B cell (primary cell): ENCODE results near the gene HSD17B4.

Experiments
- EZH2 ChIP-seq: IDR thresholded peaks from 2 replicates; pipeline ENCODE4 v1.6.1; 2012; ENCODE audit warnings: borderline replicate concordance, low read depth, mild to moderate bottlenecking, moderate library complexity, low read length; ENCODE audit not compliant: insufficient read depth, poor library complexity, severe bottlenecking
- TF ChIP-seq, protein P1 (sequence below): fragments of 200-600 bp; IDR thresholded peaks from one replicate; pipeline ENCODE4 v1.8.0; 2022; ENCODE audit warnings: antibody characterized with exemption, mild to moderate bottlenecking

DNA sequence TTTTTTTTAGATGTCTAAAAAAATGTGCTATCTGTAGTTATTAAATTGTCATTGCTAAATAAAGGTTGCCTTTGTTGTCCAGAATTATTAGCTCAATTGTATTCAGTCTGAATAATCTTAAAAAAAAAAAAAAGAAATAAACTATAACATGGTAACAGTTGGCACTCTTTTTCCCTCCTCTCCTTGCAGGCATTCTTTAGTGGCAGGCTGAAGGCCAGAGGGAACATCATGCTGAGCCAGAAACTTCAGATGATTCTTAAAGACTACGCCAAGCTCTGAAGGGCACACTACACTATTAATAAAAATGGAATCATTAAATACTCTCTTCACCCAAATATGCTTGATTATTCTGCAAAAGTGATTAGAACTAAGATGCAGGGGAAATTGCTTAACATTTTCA lies 89.4 kb downstream of the HSD17B4 start:
- TF ChIP-seq, protein P1, sequence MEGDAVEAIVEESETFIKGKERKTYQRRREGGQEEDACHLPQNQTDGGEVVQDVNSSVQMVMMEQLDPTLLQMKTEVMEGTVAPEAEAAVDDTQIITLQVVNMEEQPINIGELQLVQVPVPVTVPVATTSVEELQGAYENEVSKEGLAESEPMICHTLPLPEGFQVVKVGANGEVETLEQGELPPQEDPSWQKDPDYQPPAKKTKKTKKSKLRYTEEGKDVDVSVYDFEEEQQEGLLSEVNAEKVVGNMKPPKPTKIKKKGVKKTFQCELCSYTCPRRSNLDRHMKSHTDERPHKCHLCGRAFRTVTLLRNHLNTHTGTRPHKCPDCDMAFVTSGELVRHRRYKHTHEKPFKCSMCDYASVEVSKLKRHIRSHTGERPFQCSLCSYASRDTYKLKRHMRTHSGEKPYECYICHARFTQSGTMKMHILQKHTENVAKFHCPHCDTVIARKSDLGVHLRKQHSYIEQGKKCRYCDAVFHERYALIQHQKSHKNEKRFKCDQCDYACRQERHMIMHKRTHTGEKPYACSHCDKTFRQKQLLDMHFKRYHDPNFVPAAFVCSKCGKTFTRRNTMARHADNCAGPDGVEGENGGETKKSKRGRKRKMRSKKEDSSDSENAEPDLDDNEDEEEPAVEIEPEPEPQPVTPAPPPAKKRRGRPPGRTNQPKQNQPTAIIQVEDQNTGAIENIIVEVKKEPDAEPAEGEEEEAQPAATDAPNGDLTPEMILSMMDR, result no peak
- no peak for TF ChIP-seq EZH2
